GM21381 (cell line): ENCODE data around the gene SLC25A42.

ENCODE experiments used
- ATAC-seq: cut with Tn5 transposase; IDR thresholded peaks from one replicate; pipeline ENCODE4 v1.9.1; 2021; ENCODE audit warnings: mild to moderate bottlenecking, moderate library complexity; ENCODE audit not compliant: unreplicated experiment

Gene SLC25A42

GRCh38 chr19:19067276-19068072 lies 3.7 kb downstream of the SLC25A42 start:
- no peak for ATAC-seq

- ATAC-seq: no peak
These were observed 5.2 kb downstream of the SLC25A42 start for GRCh38 chr19:19068659-19069654.

GRCh38 chr19:19071897-19072296 lies 8.1 kb downstream of the SLC25A42 start:
- no peak for ATAC-seq

GRCh38 chr19:19074196-19074882 lies 10.5 kb downstream of the SLC25A42 start:
- no peak for ATAC-seq

- ATAC-seq: no peak
These were observed 11.3 kb downstream of the SLC25A42 start for GRCh38 chr19:19075126-19075525.

- ATAC-seq: no peak
These were observed 12.7 kb downstream of the SLC25A42 start for GRCh38 chr19:19076476-19076875.

- ATAC-seq: no peak
These were observed 13.3 kb downstream of the SLC25A42 start for GRCh38 chr19:19077103-19077502.

- ATAC-seq: no peak
These were observed 15.0 kb downstream of the SLC25A42 start for GRCh38 chr19:19078801-19079200.

GRCh38 chr19:19079571-19079970 lies 15.8 kb downstream of the SLC25A42 start:
- ATAC-seq: no peak

- no peak for ATAC-seq
These were observed 17.9 kb downstream of the SLC25A42 start for GRCh38 chr19:19081642-19082151.

- no peak for ATAC-seq
These were observed 19.8 kb downstream of the SLC25A42 start for GRCh38 chr19:19083413-19084178.

GRCh38 chr19:19087676-19088075 lies 23.9 kb downstream of the SLC25A42 start:
- no peak for ATAC-seq

GRCh38 chr19:19094513-19094912 lies 30.7 kb downstream of the SLC25A42 start:
- no peak for ATAC-seq

- no peak for ATAC-seq
These were observed 31.9 kb downstream of the SLC25A42 start for GRCh38 chr19:19095691-19096090.

GRCh38 chr19:19096641-19097627 lies 33.1 kb downstream of the SLC25A42 start:
- ATAC-seq: no peak

GRCh38 chr19:19098084-19098702 lies 34.4 kb downstream of the SLC25A42 start:
- ATAC-seq: no peak

GRCh38 chr19:19098703-19099632 lies 35.2 kb downstream of the SLC25A42 start:
- ATAC-seq: no peak
